EH (cell line): ENCODE results near the gene ABCC3.

Experiments used
- DNase-seq: peaks from one replicate; pipeline ENCODE4 v3.0.0-alpha.2; 2015; ENCODE audit warnings: low read depth

The ABCC3 gene

DNA sequence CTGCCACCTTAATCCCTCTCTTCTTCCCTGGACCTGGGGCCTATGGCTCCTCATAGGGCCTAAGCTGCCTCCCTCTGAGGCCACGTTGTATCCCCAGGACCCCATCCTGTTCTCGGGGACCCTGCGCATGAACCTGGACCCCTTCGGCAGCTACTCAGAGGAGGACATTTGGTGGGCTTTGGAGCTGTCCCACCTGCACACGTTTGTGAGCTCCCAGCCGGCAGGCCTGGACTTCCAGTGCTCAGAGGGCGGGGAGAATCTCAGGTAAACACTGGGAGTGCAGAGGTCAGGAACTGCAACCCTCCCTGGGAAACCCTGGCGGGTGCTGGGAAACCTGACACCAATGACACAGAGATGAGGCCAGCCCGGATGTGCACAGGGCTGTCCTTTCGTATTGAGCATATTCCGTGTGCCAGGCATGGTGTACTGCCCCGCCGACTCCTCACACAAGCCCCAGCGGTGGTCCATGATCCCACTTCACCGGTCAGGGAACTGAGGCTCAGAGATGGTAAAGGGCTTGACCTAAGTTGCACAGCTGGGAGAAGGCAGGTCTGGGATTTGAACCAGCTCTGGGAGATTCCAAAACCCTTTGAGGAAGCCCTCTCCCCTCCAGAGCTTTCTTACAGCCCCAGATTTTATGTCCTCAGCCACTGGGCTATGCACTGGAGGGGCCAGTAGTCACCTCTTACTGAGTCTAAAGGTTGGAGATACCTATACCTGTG is 50.1 kb downstream of the ABCC3 start:
- no peak for DNase-seq

DNA sequence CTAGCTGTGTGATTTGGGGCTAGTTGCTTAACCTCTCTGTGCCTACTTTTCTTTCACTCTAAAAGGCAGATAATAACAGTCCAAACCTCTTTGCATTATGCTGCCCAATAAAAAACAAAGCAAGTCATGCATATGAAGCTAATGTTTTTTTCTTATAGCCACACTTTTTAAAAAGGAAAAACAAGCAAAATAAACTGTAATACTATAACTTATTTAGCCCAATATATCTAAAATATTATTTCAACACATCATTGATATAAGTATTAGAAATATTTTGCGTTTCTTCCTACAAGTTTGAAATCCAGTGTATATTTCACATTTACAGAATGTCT is 50.6 kb downstream of the ABCC3 start:
- no peak for DNase-seq

DNA sequence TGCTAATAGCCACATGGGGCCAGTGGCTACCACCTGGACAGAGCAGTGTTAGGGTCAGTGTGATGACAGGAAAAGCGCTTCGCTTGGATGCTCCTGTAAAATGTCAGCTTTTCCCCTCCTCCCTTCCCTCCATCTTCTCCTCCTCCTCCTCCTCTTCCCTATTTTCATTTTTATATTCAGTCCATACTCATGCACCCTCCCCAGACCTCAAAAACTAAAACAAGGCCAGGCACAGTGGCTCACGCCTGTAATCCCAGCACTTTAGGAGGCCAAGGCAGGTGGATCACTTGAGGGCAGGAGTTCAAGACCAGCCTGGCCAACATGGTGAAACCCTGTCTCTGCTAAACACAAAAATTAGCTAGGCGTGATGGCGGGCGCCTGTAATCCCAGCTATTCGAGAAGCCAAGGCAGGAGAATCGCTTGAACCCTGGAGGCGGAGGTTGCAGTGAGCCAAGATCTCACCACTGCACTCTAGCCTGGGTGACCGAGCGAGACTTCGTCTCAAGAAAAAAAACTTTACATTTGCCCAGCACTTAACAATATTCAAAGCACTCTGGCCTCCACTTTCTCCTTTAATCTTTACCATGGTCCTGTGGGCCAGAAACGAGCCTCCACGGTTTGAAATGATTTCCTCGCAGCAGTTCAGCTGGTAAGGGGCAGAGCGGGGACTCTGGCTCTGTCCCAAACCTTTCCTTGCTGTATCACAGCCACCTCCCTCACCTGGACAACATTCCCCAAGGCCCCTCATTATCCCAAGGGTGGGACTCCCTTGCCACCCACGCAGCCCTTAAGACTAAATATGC is 51.2 kb downstream of the ABCC3 start:
- DNase-seq, result no peak

DNA sequence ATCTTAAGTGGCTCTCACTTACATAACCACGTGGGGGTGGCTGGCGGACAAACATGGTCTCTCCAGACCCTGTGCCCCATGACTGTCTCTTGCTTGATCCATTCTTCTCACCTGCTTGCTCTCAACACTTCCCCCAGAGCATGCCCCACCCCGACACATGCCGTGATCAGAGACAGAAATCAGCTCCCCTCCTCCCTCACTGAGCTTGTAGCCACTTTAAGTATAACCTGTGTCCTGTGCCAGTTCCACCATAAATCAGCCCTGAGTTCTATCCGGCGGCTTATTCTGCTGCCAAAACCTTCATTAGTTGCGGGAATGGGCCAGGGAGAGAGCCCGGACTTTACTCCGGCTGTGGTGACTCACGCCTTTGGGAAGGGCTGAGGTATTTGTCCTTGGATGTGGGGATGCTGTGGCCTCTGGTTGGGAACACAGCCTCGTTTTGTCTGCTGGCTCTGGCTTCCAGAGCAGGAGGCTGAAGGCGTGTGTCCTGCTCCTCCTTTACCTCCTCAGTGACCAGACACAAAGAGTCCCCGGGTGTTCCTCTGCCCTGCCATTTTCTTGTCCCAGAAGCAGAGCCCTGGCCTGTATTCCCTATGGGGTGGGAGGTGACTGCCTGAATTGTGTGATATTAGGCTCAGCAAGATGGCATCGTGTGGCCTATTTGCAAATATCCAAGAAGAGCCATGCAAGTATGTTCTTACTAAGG is 52.0 kb downstream of the ABCC3 start:
- DNase-seq, result peak; percentile 94

DNA sequence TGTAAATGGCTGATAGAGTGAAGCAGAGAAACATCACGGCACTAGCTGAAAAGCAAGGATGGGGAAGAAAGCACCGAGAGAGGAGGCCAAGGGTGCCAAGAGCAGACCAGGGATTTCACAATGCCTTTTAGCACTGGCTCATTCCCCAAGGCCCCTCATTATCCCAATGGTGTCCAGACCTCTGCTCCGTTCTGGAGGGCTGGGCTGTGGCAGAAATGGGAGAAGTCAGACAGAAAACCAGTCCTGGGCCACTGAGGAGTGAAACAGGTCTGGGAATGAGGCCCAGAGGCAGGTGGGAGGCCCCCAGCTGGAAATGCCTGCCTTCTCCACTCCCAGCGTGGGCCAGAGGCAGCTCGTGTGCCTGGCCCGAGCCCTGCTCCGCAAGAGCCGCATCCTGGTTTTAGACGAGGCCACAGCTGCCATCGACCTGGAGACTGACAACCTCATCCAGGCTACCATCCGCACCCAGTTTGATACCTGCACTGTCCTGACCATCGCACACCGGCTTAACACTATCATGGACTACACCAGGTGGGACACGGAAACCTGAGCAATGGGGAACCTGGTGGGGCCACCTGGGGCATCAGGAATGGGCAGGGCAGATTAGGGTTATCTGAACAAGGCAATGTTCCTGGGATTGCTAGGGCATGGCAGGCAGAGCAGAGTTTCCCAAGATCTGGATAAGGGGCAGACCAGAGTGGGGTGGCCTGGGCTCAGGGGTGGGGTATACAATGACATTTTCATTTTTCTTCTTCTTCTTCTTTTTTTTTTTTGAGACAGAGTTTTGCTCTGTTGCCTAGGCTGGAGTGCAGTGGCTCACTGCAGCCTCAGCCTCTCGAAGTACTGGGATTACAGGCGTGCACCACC is 52.8 kb downstream of the ABCC3 start:
- peak; percentile 24 for DNase-seq

DNA sequence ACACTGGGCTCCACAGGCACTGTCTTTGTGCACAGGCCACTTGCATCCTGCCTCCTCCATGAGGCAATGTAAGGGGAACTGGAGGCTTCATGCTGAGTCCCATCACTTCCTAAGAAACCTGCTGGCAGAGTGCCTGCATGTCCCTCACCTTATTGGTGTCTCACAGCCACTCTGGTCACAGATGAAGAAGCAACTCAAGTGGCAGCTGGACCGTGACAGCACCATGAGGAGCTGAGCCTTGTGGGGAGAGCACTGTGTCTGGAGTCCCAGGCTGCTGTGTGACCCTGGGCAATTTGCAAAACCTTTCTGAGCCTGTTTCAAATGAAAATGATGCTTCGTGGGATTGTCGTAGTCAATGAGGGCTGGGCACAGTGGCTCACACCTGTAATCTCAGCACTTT is 53.6 kb downstream of the ABCC3 start:
- DNase-seq, result no peak

DNA sequence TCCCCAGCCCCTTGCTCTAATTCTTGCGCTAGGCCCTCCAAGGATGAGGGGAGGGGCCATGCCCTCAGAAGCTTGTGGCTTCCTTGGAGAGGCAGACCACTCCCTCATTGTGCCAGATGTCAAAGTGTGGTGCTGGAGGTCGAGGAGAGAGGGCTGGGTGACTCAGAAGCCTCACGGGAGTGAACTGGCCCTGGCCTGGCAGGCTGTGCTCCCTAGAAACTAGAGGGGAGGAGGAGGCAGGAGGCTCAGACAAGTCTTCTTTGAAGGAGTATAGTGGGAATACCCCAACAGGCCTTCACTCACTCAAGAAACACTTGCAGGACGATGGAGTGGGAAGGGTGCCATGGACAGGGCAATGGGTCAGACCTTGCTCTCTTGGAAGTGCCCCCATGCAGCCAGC is 54.6 kb downstream of the ABCC3 start:
- DNase-seq, result peak; percentile 71

DNA sequence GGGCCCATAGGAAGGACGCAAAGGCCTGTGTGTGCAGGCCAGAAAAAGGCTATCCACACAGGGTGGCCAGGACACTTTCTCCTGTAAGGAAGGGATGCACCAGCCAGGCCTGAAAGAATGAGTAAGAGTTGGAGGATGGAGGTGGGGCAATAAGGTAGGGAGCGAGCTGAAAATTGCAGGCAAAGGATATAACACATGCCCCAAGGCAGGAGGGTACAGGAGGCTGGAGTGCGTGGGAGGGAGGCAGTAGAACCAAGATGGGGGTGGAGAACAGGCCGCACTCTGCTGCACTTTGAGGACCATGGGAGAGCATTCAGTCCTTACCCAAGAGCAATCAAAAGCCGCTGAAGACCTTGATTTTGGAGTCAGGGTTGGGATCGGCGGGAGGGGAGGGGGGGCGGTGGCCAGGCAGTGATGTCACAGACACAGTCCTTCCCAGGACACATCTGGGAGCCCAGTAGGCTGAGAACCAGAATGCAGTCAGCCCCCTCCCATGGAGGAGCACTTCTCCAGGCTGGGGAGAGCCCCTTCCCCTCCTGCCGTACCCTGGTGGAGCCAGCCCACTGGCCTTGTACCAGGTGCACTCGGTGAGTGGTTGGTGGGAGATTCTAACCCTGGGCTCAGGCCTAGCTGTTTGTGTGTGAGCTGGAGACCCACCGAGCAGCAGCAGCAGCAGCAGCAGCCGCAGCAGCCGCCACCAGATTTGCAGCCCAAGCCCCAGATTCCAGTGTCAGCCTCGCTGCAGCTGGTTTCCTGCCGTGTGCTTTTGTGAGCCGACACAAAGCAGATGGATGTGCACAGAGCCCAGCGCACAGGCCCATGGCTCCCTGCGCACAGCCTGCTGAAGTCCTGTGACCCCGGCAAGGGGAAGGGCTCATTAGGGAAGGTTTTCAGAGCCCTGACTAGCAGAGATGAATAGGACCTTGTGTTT is 55.5 kb downstream of the ABCC3 start:
- DNase-seq, result no peak

DNA sequence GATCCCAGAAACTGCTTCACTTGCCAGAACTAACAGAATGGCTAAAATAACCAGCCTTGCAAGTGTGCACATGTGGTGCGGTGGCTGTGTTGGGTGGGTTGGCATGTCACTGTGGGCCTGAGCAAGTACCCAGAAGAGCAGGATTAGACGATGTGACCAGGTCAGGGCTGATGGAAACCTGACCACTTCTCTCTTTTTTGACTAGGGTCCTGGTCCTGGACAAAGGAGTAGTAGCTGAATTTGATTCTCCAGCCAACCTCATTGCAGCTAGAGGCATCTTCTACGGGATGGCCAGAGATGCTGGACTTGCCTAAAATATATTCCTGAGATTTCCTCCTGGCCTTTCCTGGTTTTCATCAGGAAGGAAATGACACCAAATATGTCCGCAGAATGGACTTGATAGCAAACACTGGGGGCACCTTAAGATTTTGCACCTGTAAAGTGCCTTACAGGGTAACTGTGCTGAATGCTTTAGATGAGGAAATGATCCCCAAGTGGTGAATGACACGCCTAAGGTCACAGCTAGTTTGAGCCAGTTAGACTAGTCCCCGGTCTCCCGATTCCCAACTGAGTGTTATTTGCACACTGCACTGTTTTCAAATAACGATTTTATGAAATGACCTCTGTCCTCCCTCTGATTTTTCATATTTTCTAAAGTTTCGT is 56.3 kb downstream of the ABCC3 start:
- DNase-seq, result no peak

DNA sequence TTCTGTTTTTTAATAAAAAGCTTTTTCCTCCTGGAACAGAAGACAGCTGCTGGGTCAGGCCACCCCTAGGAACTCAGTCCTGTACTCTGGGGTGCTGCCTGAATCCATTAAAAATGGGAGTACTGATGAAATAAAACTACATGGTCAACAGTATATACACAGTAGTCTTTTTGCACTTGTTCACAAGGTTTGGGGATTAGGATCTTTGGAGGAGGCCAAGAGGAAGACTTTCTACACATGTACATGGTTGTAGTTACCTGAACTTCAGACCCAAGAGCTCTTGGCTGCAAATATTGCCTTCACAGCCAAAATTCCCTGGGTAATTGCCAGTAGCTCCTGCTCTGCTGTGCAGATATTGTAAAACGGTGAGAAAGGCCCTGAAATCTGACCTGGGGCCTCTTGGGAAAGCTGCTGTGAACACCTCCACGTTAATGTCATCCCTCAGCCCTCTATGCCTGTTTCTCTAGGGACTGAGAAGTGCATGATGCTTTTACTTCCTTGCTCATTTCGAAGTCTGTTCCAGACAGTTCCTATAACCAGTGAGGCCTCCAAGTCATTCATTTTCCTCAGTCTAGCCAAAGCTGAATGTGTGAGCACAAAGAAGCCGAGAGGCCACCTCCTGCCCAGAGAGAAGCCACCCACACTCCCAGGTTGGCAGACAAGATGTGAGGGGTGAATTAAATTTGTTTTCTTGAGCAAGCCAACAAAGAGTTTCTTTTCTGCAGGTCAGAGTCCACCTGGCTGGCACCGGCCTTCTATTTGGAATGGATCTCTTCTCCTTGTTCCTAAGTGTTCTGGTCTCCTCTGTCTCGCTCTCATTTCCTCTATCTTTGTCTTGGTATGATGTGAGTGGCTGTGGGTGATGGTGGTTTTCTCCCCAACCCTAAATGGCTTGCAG is 57.1 kb downstream of the ABCC3 start:
- DNase-seq, result no peak

DNA sequence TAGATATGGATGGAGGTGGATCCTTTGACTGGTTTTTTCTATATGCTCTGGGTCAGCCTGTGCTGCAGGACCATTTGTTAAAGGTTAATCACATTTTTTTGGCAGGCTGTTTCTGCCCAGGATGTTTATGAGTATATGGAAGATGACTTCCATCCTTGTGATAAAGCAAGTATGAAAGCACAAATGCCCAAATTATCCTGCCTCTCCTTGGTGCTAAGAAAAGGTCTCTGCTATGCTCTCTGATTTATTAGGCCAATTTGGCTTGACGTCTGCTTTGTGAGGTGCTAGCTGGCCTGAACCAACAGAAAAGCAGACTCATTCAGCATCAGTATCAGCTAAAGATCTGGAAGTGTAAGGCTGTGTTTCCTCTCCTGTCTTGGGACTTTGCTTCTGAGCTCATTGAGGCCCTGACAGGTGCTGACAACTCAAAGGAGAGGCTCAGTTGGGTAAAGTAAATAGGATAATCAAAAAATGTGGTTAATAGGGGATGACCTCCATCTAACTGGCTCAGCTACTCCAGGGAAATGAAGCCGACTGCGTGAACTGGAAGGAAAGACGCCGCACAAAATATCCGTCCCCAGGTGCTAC is 57.9 kb downstream of the ABCC3 start:
- DNase-seq, result no peak

DNA sequence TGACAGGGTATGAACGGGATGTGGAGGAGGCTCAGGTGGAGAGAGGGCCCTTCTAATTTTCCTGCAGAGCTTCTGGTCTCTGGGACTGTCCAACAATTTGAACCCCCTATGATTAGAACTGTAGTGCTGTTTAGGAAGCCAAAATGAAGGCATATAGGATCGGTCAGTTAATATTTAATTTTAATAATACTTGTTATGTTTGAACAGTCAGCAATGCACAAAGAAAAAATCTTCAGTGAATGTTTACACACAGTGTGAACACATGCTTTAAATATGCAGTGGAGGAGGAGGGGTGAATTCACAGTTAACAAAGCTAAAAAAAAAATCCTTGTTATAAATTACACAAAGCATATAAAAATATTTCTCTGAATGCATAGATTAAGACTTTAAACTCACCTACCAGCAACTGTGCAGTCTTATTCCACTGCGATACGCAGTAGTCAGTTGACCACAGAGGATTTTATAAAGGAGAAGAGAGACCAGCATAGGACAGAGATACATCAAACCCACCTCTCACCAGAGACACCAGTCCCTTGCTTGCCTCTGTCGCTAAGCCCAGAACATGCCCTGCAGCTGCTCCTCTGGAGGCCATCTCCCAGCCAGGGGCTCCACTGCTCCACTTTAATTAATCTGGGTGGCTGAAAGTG is 58.5 kb downstream of the ABCC3 start:
- peak; percentile 62 for DNase-seq

DNA sequence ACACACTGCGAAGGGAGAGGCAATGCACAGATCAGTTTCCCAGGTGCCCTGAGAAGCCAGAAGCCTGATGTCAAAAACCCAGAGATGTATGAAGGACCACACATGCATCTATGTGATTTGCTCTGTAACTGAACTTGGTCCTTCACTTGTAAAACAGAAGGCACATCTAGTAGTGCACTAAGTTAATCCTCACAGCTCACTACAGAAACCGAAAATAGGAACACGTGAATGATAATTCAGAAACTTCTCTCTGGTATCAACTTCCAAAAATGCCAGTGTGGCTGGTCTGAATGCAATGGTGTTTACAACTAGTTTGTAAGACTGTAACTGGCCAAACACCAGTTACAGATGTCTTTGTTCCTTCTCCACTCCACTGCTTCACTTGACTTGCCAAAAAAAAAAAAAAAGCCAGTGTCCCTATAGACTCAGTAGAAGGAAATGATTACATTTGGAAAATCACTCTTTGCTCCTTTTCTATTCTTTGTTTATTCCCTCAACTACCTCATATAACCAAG is 61.7 kb downstream of the ABCC3 start:
- DNase-seq, result no peak

DNA sequence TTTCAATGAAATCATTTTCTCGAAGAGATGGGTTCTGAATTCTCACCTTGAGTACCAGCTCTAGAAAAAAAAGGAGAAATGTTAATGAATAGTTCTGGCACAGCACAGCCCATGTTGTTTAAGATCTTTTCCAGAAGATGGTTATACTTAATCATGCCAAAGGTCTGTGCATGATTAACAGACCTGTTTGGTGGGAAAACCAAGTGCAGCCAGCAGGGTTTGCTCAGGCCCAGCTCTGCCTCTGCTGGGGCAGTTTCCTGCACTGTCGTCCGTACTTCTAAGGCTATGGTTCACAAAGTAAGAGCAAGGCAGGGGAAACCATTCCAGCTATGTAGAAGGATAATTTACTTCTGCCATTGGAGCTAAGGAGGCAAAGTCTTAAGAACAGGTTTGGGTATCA is 62.4 kb downstream of the ABCC3 start:
- no peak for DNase-seq

DNA sequence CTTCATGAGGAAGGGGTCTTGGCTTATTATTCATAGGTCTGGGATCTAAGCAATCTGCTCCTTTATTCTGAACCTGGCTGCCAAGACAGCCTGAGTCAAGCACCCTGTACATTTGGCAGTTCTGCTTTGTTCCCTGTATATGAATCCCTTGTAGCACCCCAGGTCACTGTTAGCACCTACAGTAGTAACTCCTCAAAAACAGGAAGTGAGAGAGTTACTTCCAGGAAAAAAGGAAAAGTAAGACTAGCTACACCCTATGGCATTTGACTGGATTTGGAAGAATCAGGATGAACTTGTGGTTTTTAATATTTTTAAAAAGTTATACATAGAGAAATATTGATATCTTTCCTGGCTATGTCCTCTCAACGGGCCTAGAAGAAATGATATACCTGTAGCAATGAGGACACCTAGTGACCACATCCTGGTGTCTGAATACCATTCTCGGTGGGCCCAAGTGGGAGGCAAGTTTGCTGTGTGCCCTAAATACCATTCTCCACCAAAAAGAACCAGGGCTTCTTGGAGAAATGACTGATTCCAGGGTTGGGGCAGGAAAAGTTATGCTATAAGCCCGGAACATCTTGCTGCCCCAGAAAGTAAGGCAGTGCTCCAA is 63.1 kb downstream of the ABCC3 start:
- no peak for DNase-seq

DNA sequence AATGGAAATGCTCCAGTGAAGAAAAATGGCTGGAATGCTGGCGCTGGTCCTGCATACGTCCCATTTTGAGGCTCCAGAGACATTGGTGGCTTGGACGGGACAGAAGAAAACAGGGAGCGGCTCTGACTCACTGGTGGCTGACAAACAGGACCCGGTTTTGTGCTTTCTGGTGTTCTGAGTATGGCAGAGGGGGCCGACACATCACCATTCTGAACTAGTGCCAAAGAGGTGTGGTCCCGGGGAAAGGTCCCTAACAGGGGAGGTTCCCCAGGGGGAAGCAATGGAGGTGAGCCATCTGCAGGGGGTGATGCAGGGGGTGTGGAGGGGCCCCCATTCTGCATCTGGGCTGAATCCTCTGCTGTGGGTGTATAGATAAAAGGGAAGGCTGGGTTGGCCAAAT is 64.7 kb downstream of the ABCC3 start:
- no peak for DNase-seq

DNA sequence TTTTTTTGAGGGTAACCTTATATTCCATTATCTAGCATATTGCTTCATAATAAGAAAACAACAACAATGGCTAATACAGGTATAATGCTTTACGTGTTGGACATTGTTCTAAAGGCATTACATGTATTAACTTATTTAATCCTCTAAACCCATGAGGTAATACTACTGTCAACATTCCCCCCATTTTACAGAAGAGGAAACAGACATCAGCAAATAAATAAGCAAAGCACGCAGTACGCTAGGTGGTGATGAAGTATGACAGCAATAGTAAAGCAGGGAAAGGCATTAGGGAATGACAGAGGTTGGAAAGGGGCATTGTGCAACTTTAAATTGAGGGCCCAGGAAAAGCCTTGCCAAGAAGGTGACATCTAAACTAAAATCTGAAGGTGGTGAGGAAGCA is 68.5 kb downstream of the ABCC3 start:
- no peak for DNase-seq
